Activated T-helper 9 cell treated with anti-CD3 and anti-CD28 coated beads, Interleukin-2, amount 50 U/mL, for 16 hours (primary cell): ENCODE data around the gene ZC3H7B.
A peak's percentile ranks its signal among the peaks of the same experiment; 100 is the strongest.
"Not testable (repeated sequence)": the region's sequence is repeated elsewhere in the genome, so short reads cannot be mapped to it uniquely, and the experiment has no call there.

Experiments
- DNase-seq: peaks from one replicate; pipeline ENCODE4 v3.0.0-alpha.2; 2020; ENCODE audit warnings: low read depth

Gene ZC3H7B

DNA sequence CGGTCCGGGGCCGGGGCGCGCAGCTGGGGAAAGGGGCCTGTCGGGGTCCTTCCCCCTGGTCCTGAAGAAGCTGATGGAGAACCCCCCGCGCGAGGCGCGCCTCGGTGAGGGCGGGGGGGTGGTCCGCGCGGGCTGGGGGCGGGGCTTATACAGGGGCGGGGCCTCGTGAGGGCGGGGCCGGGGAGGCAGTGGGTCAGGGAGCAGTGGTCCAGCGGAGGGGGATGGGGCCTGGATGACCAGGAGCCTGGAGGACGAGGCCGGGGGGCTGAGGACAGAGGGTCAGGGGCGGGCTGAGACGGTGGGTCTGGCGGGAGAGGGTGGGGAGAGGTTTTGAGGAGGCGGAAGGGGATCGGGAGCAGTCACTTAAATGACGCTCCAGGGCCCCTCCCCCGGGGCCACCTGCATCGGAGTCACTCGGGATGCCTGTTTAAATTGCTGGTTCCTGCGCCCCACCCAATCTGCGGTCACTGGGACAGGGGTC lies 80.8 kb downstream of the ZC3H7B start:
- peak; percentile 45 for DNase-seq

DNA sequence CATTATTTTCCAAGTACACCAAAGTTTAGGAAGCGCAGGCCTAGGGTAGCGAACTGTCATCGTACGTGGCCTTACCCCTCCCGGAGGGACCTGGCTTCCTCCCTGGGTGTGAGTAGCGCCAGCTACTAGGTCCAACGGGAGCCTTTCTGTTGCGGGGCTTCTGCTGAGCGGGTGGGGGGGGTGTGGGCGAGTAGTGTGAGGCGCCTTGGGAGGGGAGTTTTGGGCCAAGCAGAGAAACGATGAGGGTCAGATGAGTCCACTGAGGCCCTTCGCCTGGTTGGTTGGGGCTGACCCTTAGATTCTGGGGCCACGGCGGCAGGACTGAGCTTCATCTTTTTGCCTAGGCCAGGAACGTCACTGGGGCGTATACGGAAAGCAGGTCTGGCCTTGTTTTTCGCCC lies 81.3 kb downstream of the ZC3H7B start:
- DNase-seq: no peak

DNA sequence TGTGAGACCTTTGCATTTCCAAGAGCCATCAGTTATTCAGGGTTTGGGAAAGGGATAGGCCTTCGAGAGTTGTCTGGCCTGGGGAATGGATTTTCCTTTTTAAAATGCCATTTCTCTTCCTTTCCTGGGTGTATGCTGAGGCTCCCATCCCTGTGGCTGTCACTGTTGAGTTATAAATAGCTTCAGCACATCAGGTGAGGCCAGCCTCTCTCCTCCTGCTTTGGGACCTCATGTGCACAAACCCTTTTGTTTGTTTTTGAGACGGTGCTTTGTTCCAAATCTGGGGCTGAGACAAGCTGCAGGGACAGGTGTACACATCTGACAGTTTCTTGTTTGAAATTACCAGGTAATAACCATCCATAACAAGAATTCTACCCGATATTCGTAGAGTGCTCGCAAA lies 81.8 kb downstream of the ZC3H7B start:
- DNase-seq: no peak

DNA sequence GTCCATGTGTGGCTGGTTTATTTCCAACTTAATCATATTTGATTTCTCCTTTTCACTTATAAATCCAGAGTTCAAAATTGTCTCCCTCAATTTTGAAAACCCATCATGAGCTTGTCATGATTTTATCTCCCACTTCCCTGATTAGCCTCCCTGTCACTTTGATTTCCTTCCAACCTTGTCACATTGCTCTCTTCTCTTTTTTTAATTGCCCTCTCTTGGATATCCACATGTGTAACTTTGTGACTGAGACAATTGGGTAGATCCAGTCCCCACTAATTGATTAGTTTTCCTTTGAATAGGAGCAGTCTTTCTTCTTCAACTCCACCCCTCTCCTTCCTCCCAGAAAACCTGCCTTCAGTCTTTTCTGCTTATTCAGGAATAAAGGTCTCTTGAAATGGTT lies 82.8 kb downstream of the ZC3H7B start:
- no peak for DNase-seq

DNA sequence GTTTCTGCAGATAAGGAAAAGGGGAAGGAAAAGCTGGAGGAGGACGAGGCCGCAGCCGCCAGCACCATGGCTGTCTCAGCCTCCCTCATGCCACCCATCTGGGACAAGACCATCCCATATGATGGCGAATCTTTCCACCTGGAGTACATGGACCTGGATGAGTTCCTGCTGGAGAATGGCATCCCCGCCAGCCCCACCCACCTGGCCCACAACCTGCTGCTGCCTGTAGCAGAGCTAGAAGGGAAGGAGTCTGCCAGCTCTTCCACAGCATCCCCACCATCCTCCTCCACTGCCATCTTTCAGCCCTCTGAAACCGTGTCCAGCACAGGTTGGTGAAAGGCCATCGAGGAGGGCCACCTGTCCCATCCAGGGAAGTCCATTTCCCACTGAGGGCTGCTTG lies 86.0 kb downstream of the ZC3H7B start:
- no peak for DNase-seq

- no peak for DNase-seq
Observed at GRCh38 chr22:41394012-41394356, 92.7 kb downstream of the ZC3H7B start.

- DNase-seq: no peak
Observed at GRCh38 chr22:41395531-41396240, 94.4 kb downstream of the ZC3H7B start.

GRCh38 chr22:41397143-41397811 lies 96.0 kb downstream of the ZC3H7B start:
- DNase-seq: no peak

DNA sequence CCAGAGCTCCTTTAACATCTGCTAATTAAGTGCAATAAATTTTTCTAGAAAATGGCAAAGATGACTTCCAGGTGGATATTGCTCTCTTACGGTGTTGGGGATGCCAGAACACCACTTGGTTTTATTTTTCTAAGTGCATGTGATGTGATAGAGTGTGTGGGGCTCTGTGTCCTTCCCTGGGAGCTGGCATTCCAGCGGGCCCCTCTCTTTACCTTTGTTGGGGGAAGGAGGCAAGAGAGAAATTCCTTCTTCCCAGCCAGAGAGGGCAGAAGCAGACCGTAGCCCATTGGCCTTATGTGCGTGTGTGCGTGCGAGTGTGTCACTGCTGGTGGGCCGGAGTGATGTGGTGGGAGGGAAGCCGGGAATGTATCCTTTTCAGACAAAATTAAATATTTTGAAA lies 97.6 kb downstream of the ZC3H7B start:
- DNase-seq: no peak

GRCh38 chr22:41401781-41402648 lies 100.7 kb downstream of the ZC3H7B start:
- no peak for DNase-seq

DNA sequence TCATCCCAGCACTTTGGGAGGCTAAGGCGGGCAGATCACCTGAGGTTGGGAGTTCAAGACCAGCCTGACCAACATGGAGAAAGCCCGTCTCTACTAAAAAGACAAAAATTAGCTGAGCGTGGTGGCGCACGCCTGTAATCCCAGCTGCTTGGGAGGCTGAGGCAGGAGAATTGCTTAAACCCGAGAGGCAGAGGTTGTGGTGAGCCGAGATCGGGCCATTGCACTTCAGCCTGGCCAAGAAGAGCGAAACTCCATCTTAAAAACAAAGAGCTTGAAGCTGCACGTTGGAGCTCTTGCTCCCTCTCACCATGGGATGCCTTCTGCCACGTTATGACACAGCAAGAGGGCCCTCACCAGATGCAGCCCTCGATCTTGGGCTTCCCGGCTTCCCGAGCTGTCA lies 101.5 kb downstream of the ZC3H7B start:
- not testable (repeated sequence) for DNase-seq

DNA sequence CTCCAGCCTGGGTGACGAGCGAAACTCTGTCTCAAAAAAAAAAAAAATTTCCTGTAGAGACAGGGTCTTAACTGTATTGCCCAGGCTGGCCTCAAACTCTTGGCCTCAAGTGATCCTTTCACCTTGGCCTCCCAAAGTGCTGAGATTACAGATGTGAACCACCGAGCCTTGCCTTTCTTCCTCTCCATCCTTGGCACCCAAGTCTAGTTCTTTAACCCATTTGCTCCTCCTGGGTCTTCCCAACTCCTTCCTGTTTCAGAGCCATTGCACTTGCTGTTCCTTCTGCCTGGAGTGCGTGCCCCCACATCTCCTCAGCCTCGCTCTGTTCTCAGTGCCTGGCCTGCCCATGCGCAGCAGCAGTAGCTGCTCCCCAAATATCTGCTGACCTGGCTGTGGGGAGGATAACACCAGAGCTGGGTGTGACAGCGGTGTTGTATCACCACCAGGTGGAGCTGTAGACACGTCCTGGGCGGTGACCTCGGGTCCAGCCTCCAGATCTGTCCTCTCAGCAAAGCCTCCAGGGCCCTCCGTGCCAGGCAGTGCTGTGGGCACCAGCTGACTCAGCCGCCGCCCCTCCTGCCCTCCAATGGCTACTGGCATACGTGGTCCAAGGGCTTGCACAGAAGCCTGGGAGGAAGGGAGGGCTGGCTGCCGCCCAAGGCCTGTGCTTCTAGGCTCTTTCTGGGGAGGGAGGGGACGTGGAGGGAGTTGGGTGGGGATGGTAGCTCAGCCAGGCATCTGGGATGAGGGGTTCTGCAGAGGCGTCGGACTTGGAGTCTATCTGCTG lies 102.4 kb downstream of the ZC3H7B start:
- DNase-seq: peak; percentile 71

DNA sequence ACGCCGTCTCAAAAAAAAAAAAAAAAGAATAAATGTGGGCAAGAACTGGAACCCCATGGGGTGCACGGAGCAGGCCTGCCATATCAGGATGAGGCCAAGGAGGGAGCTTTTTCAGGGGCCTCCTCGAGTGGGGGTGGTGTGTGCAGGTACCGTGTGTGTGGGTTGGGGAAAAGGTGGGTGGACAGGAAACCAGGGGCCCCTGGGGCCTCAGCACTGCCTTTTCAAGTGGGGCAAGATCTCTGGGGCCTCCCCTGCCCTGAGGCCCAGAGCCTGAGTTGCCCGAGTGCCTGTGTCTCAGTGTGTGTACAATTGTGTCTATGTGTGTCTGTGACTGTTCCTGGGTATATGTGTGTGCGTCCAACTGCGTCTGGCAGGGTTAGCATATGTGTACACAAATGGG lies 104.3 kb downstream of the ZC3H7B start:
- DNase-seq: peak; percentile 16

- no peak for DNase-seq
Observed at GRCh38 chr22:41406410-41406809, 105.1 kb downstream of the ZC3H7B start.

GRCh38 chr22:41407433-41407832 lies 106.1 kb downstream of the ZC3H7B start:
- no peak for DNase-seq

GRCh38 chr22:41408665-41409064 lies 107.3 kb downstream of the ZC3H7B start:
- no peak for DNase-seq
